HEK293 (cell line): Measurements from ENCODE around the gene SPP2.

Experiments used
- CTCF ChIA-PET: fragments of 350-600 bp; formaldehyde crosslinking; extraction: SDS; loops from one replicate; lab custom pipeline; 2021; ENCODE audit warnings: antibody characterized with exemption; lab: Yijun Ruan, JAX
- POLR2A ChIA-PET: fragments of 300-600 bp; formaldehyde crosslinking; extraction: SDS; loops from one replicate; lab custom pipeline; 2020; ENCODE audit warnings: antibody characterized with exemption, inconsistent platforms; lab: Yijun Ruan, JAX
- H3K27ac ChIP-seq: fragments of 200-500 bp; sonication (Bioruptor generic); 2 replicates; pipeline ENCODE4 v1.5.1; 2014; ENCODE audit warnings: low read depth, low read length, control low read depth, inconsistent platforms; ENCODE audit errors: extremely low read depth
- H3K36me3 ChIP-seq, 2 experiments: fragments of 200-500 bp in 1 of 2; sonication (Bioruptor generic) in 1 of 2; 1 replicate in 1 of 2; 2 replicates in 1 of 2; pipeline ENCODE4 v1.5.1; 2014 to 2017; ENCODE audit warnings: inconsistent platforms in 2 of 2, low read length in 2 of 2; ENCODE audit not compliant: control insufficient read depth in 2 of 2, insufficient read depth in 1 of 2
- H3K4me1 ChIP-seq: fragments of 200-500 bp; sonication (Bioruptor generic); 2 replicates; pipeline ENCODE4 v1.5.1; 2014; ENCODE audit warnings: mild to moderate bottlenecking, low read length, inconsistent platforms; ENCODE audit not compliant: control insufficient read depth, insufficient read depth
- H3K4me3 ChIP-seq: 2 replicates; pipeline ENCODE4 v1.5.1; 2011; ENCODE audit warnings: low read depth, mild to moderate bottlenecking, control low read depth, low read length, moderate library complexity
- H3K9me3 ChIP-seq: fragments of 200-500 bp; sonication (Bioruptor generic); 2 replicates; pipeline ENCODE4 v1.5.1; 2014; ENCODE audit warnings: low read depth, low read length, inconsistent platforms; ENCODE audit not compliant: control insufficient read depth, insufficient read depth
- KLF9 ChIP-seq: fragments of 450-650 bp; formaldehyde crosslinking; IDR thresholded peaks from 2 replicates; pipeline ENCODE4 v1.5.1; 2016; ENCODE audit warnings: missing biosample characterization, missing genetic modification characterization, low read depth
- MZF1 ChIP-seq: fragments of 450-650 bp; formaldehyde crosslinking; IDR thresholded peaks from 2 replicates; pipeline ENCODE4 v1.5.1; 2017; ENCODE audit warnings: missing biosample characterization, missing genetic modification characterization, borderline replicate concordance
- PBX3 ChIP-seq: sonication (generic); formaldehyde crosslinking; IDR thresholded peaks from 2 replicates; pipeline ENCODE4 v1.8.1; 2022; ENCODE audit warnings: mild to moderate bottlenecking, moderate library complexity, missing genetic modification reagents
- TRIM28 ChIP-seq: IDR thresholded peaks from 2 replicates; pipeline ENCODE4 v1.6.1; 2011; ENCODE audit warnings: low read length, control low read depth, borderline replicate concordance
- ZBTB17 ChIP-seq: fragments of 450-650 bp; formaldehyde crosslinking; IDR thresholded peaks from 2 replicates; pipeline ENCODE4 v1.5.1; 2016; ENCODE audit warnings: missing biosample characterization, missing genetic modification characterization
- ZBTB44 ChIP-seq: fragments of 450-650 bp; IDR thresholded peaks from 2 replicates; pipeline ENCODE4 v1.5.1; 2018; ENCODE audit warnings: missing biosample characterization, mild to moderate bottlenecking, missing genetic modification characterization
- ZFP3 ChIP-seq: fragments of 450-650 bp; formaldehyde crosslinking; IDR thresholded peaks from 2 replicates; pipeline ENCODE4 v1.5.1; 2016; ENCODE audit warnings: low read depth, missing biosample characterization, missing genetic modification characterization
- ZNF155 ChIP-seq: fragments of 450-650 bp; formaldehyde crosslinking; IDR thresholded peaks from 2 replicates; pipeline ENCODE4 v1.5.1; 2016; ENCODE audit warnings: missing biosample characterization, missing genetic modification characterization
- ZNF175 ChIP-seq: fragments of 450-650 bp; formaldehyde crosslinking; IDR thresholded peaks from 2 replicates; pipeline ENCODE4 v1.5.1; 2016; ENCODE audit warnings: missing biosample characterization, missing genetic modification characterization
- ZNF211 ChIP-seq: fragments of 450-650 bp; formaldehyde crosslinking; IDR thresholded peaks from 2 replicates; pipeline ENCODE4 v1.5.1; 2016; ENCODE audit warnings: low read depth, missing biosample characterization, missing genetic modification characterization
- ZNF266 ChIP-seq: fragments of 450-650 bp; formaldehyde crosslinking; IDR thresholded peaks from 2 replicates; pipeline ENCODE4 v1.5.1; 2016; ENCODE audit warnings: missing biosample characterization, missing genetic modification characterization, low read depth
- ZNF302 ChIP-seq: fragments of 450-650 bp; formaldehyde crosslinking; IDR thresholded peaks from 2 replicates; pipeline ENCODE4 v1.5.1; 2016; ENCODE audit warnings: missing biosample characterization, missing genetic modification characterization, low read depth
- ZNF324 ChIP-seq: fragments of 450-650 bp; formaldehyde crosslinking; IDR thresholded peaks from 2 replicates; pipeline ENCODE4 v1.5.1; 2016; ENCODE audit warnings: missing biosample characterization, missing genetic modification characterization
- ZNF37A ChIP-seq: fragments of 450-650 bp; IDR thresholded peaks from 2 replicates; pipeline ENCODE4 v1.5.1; 2018; ENCODE audit warnings: missing biosample characterization, missing genetic modification characterization
- ZNF521 ChIP-seq: fragments of 450-650 bp; formaldehyde crosslinking; IDR thresholded peaks from 2 replicates; pipeline ENCODE4 v1.5.1; 2017; ENCODE audit warnings: missing biosample characterization, mild to moderate bottlenecking, missing genetic modification characterization
- ZNF626 ChIP-seq: fragments of 450-650 bp; sonication (Bioruptor Pico); formaldehyde crosslinking; IDR thresholded peaks from 2 replicates; pipeline ENCODE4 v1.5.1; 2018; ENCODE audit warnings: missing biosample characterization, missing genetic modification characterization, inconsistent platforms
- ZNF670 ChIP-seq: fragments of 450-650 bp; formaldehyde crosslinking; IDR thresholded peaks from 2 replicates; pipeline ENCODE4 v1.5.1; 2016; ENCODE audit warnings: missing biosample characterization, missing genetic modification characterization, low read depth
- ZNF707 ChIP-seq: fragments of 450-650 bp; formaldehyde crosslinking; IDR thresholded peaks from 2 replicates; pipeline ENCODE4 v1.5.1; 2016; ENCODE audit warnings: missing biosample characterization, missing genetic modification characterization
- ZSCAN23 ChIP-seq: fragments of 450-650 bp; formaldehyde crosslinking; IDR thresholded peaks from 2 replicates; pipeline ENCODE4 v1.5.1; 2016; ENCODE audit warnings: missing biosample characterization, missing genetic modification characterization
- TF ChIP-seq, protein P1 (sequence below): fragments of 450-650 bp; formaldehyde crosslinking; IDR thresholded peaks from 2 replicates; pipeline ENCODE4 v1.5.1; 2016; ENCODE audit warnings: missing biosample characterization, missing genetic modification characterization
- TF ChIP-seq, protein P2 (sequence below): fragments of 450-650 bp; formaldehyde crosslinking; IDR thresholded peaks from 2 replicates; pipeline ENCODE4 v1.5.1; 2016; ENCODE audit warnings: missing biosample characterization, missing genetic modification characterization
- TF ChIP-seq, protein P3 (sequence below): fragments of 450-650 bp; formaldehyde crosslinking; IDR thresholded peaks from 2 replicates; pipeline ENCODE4 v1.5.1; 2016; ENCODE audit warnings: missing biosample characterization, missing genetic modification characterization

Gene SPP2

DNA sequence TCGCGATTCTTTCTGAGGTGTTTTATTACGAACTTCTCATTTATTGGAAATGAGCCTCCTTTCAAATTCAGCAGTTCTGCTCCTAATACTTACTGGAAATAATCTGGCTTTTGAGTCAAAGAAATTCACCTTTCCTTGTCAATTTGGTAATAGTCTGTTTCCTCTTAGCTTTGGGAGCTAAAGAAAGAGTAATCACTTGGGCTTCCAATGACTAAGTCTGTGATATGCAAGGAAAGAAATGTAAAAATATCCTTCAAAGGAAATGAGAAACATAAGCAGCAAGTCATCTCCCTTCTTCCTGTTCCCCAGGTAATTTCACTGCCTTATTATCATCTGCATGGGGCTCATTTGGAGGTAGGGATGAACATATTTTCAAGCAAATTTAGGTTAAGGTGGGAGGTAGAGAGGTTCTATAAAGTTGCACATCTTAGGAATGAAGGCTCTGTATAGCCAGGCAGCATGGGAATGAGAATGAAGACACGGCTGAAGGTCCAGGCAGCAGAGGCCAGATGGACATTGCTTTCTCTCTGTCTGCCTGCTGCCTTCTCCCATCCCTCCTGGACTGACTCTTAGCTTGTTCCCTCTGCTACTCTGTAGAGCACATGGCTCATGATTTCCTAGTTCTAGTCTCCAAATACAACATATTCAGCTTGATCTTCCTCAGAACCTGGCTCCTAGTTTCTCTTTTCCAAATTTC is 1.0 kb downstream of the SPP2 start (continued):
- TF ChIP-seq, protein P1, sequence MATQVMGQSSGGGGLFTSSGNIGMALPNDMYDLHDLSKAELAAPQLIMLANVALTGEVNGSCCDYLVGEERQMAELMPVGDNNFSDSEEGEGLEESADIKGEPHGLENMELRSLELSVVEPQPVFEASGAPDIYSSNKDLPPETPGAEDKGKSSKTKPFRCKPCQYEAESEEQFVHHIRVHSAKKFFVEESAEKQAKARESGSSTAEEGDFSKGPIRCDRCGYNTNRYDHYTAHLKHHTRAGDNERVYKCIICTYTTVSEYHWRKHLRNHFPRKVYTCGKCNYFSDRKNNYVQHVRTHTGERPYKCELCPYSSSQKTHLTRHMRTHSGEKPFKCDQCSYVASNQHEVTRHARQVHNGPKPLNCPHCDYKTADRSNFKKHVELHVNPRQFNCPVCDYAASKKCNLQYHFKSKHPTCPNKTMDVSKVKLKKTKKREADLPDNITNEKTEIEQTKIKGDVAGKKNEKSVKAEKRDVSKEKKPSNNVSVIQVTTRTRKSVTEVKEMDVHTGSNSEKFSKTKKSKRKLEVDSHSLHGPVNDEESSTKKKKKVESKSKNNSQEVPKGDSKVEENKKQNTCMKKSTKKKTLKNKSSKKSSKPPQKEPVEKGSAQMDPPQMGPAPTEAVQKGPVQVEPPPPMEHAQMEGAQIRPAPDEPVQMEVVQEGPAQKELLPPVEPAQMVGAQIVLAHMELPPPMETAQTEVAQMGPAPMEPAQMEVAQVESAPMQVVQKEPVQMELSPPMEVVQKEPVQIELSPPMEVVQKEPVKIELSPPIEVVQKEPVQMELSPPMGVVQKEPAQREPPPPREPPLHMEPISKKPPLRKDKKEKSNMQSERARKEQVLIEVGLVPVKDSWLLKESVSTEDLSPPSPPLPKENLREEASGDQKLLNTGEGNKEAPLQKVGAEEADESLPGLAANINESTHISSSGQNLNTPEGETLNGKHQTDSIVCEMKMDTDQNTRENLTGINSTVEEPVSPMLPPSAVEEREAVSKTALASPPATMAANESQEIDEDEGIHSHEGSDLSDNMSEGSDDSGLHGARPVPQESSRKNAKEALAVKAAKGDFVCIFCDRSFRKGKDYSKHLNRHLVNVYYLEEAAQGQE (tag by site-specific recombination), result no peak
- no peak for TF ChIP-seq ZNF175 (tag by site-specific recombination)
- TF ChIP-seq, all 188 proteins: peak for 0

GRCh38 chr2:234058881-234059280 is 8.4 kb downstream of the SPP2 start:
- no peak overlapping the region for H3K4me3 ChIP-seq
- CTCF ChIA-PET, result no interaction called here

DNA sequence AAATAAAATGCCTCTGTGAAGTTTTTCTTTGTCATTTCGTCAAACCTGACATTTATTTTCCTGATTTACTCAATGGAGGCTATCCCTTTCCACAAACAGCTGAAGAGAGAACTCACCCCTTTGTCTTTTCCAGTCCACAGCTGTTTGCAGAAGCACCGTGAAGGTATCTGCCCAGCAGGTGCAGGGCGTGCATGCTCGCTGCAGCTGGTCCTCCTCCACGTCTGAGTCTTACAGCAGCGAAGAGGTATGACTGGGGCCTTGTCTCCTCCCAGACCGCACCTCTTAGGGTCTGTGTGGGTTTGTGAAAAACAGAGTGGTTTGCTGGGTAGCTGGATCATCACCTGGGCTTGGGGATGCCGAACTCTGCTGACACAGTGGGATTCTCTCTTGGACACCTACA is 9.7 kb downstream of the SPP2 start:
- CTCF ChIA-PET, result interaction anchor here (0.6 kb wide), 1 partner anchor 359 kb away, joined by 3 read pairs; no protein-coding TSS in a partner anchor

More at GRCh38 chr2:234058881-234059280, 8.4 kb downstream of the SPP2 start:
- TF ChIP-seq TRIM28, result no peak
- no peak for TF ChIP-seq ZNF707
- no peak for TF ChIP-seq ZFP3 (tag by site-specific recombination)
- TF ChIP-seq, protein P2, sequence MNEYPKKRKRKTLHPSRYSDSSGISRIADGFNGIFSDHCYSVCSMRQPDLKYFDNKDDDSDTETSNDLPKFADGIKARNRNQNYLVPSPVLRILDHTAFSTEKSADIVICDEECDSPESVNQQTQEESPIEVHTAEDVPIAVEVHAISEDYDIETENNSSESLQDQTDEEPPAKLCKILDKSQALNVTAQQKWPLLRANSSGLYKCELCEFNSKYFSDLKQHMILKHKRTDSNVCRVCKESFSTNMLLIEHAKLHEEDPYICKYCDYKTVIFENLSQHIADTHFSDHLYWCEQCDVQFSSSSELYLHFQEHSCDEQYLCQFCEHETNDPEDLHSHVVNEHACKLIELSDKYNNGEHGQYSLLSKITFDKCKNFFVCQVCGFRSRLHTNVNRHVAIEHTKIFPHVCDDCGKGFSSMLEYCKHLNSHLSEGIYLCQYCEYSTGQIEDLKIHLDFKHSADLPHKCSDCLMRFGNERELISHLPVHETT (tag by site-specific recombination), result no peak
- no peak for TF ChIP-seq ZBTB44 (tag by site-specific recombination)
- TF ChIP-seq, protein P3, sequence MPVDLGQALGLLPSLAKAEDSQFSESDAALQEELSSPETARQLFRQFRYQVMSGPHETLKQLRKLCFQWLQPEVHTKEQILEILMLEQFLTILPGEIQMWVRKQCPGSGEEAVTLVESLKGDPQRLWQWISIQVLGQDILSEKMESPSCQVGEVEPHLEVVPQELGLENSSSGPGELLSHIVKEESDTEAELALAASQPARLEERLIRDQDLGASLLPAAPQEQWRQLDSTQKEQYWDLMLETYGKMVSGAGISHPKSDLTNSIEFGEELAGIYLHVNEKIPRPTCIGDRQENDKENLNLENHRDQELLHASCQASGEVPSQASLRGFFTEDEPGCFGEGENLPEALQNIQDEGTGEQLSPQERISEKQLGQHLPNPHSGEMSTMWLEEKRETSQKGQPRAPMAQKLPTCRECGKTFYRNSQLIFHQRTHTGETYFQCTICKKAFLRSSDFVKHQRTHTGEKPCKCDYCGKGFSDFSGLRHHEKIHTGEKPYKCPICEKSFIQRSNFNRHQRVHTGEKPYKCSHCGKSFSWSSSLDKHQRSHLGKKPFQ (tag by site-specific recombination), result no peak
- TF ChIP-seq ZNF155 (tag by site-specific recombination), result no peak
- no peak for TF ChIP-seq ZNF521 (tag by site-specific recombination)
- Histone ChIP-seq H3K36me3 (no peaks in the 10 kb centered on the region), H3K27ac (no peak overlapping the region), H3K4me1 (no peaks in the 10 kb centered on the region), H3K9me3 (no peaks in the 10 kb centered on the region)
- POLR2A ChIA-PET, result no interaction called here

More for the DNA sequence above, 9.7 kb downstream of the SPP2 start:
- TF ChIP-seq ZBTB17 (tag by site-specific recombination) (no peak), ZNF211 (tag by site-specific recombination) (no peak), ZNF37A (tag by site-specific recombination) (no peak), KLF9 (no peak), ZSCAN23 (tag by site-specific recombination) (no peak), ZNF266 (no peak), ZNF324 (tag by site-specific recombination) (no peak), ZNF302 (tag by site-specific recombination) (no peak), ZNF626 (no peak), MZF1 (no peak), PBX3 (CRISPR knock-in tag) (no peak), ZNF670 (no peak)
- Histone ChIP-seq H3K36me3 (no peaks in the 10 kb centered on the region), H3K9me3 (no peaks in the 10 kb centered on the region), H3K4me1 (no peaks in the 10 kb centered on the region), H3K27ac (no peak overlapping the region), H3K4me3 (no peak overlapping the region)
- POLR2A ChIA-PET, result no interaction called here
